ENCODE data around the gene C15orf62.
A peak's percentile ranks its signal among the peaks of the same experiment; 100 is the strongest.

C15orf62 gene

DNA sequence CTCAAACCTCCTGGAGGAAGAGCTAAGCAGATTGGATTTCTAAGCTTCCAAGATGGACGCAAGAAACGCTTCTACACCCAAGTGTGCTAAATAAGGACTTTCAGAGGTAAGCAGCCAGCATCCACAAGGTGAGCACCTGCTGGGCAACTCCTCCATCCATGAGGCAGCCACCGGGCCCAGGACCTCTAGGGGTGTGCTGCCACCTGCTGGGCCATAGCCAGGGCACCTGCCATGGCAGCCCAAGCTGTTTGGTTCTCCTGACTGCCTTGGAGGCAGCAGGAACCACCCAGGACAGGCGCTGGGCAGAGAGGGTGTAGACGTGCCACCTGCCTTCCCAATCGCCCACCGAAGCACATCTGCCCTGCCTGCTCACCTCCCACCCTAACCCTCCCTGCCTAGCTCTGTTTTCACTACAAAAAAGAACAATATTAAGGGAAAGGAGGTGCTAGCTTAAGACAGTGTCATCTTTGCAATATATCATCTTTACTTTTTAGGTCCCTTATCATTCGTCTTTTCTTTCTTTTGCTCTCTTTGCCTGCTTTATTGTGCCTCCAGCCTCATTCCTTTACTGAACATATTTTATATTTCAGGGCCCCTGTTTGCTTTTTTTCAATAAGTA, 12.9 kb downstream of the C15orf62 start:
- Histone ChIP-seq H3K4me2 (ENCODE audit: low read length) (no peak overlapping the region), H2AFZ (ENCODE audit: low read depth, low read length) (no peak overlapping the region), H3K9me3 (ENCODE audit: insufficient read depth, low read length) (no peaks in the 10 kb centered on the region), H3K27ac (ENCODE audit: low read length) (no peak overlapping the region), H3K79me2 (ENCODE audit: low read length) (no peaks in the 10 kb centered on the region), H4K20me1 (ENCODE audit: insufficient read depth, low read length) (no peaks in the 10 kb centered on the region), H3K36me3 (replicated peaks; ENCODE audit: low read depth, low read length) (peaks cover 5% of the 10 kb centered on the region), H3K27me3 (ENCODE audit: low read depth, low read length) (no peaks in the 10 kb centered on the region), H3K9ac (ENCODE audit: low read length) (no peak overlapping the region), H3K4me1 (ENCODE audit: low read length) (no peaks in the 10 kb centered on the region), H3K4me3 (ENCODE audit: low read length) (no peak overlapping the region)
- TF ChIP-seq EZH2phosphoT487 (IDR thresholded peaks at IDR 0.05; ENCODE audit: low read depth): no peak
- TF ChIP-seq, protein P1, sequence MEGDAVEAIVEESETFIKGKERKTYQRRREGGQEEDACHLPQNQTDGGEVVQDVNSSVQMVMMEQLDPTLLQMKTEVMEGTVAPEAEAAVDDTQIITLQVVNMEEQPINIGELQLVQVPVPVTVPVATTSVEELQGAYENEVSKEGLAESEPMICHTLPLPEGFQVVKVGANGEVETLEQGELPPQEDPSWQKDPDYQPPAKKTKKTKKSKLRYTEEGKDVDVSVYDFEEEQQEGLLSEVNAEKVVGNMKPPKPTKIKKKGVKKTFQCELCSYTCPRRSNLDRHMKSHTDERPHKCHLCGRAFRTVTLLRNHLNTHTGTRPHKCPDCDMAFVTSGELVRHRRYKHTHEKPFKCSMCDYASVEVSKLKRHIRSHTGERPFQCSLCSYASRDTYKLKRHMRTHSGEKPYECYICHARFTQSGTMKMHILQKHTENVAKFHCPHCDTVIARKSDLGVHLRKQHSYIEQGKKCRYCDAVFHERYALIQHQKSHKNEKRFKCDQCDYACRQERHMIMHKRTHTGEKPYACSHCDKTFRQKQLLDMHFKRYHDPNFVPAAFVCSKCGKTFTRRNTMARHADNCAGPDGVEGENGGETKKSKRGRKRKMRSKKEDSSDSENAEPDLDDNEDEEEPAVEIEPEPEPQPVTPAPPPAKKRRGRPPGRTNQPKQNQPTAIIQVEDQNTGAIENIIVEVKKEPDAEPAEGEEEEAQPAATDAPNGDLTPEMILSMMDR (IDR thresholded peaks at IDR 0.05; ENCODE audit: low read depth, low read length): peak; percentile 85

DNA sequence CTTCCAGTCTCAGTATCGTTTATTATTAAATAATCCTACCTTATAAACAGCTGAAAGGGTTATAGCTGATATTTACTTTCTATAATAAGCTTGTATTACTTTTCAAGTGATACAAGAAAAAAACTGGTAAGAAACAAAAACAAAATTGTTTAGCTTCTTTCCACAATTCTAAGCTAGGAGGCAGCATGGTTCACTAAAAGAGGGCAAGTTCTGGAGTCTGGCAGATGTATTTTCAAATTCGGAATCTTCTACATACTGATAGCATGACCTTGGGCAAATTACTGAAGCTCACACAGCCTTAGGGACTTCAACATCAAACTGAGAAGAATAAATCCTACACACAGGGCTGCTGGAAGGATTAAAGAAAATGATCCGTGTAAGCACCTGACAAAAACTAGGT, 15.4 kb downstream of the C15orf62 start:
- no peak overlapping the region for H3K9ac ChIP-seq (ENCODE audit: low read length)
- no peak overlapping the region for H2AFZ ChIP-seq (ENCODE audit: low read depth, low read length)
- H3K79me2 ChIP-seq (ENCODE audit: low read length): no peaks in the 10 kb centered on the region
- H4K20me1 ChIP-seq (ENCODE audit: insufficient read depth, low read length): no peaks in the 10 kb centered on the region
- no peaks in the 10 kb centered on the region for H3K27me3 ChIP-seq (ENCODE audit: low read depth, low read length)
- no peak overlapping the region for H3K4me3 ChIP-seq (ENCODE audit: low read length)
- H3K4me1 ChIP-seq (ENCODE audit: low read length): no peaks in the 10 kb centered on the region
- H3K4me2 ChIP-seq (ENCODE audit: low read length): no peak overlapping the region
- no peak overlapping the region for H3K27ac ChIP-seq (ENCODE audit: low read length)
- no peaks in the 10 kb centered on the region for H3K9me3 ChIP-seq (ENCODE audit: insufficient read depth, low read length)
- no peak for TF ChIP-seq EZH2phosphoT487 (IDR thresholded peaks at IDR 0.05; ENCODE audit: low read depth)
- TF ChIP-seq, protein P1 (IDR thresholded peaks at IDR 0.05; ENCODE audit: low read depth, low read length): peak; percentile 4; the same call in 1 of the 2 replicates
- no peaks in the 10 kb centered on the region for H3K36me3 ChIP-seq (replicated peaks; ENCODE audit: low read depth, low read length)

DNA sequence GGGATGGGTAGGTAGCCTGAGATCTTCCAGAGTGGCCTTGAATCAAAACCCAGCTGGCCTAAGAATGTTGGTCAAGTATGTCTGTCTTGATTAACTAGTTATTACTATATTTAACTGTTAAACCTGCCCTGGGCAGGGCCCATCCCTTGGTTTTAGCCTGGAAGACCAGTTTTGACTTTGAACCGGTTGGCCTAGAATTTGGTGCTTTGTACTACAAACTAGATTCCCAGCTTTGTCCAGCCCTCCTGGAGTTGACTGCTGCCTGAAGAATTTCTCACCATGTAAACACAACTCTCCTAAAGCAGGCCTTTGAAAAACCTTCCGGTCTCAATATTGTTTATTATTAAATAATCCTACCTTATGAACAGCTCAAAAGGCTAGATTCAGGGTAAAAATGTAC, 16.0 kb downstream of the C15orf62 start:
- Histone ChIP-seq H3K27me3 (ENCODE audit: low read depth, low read length) (no peaks in the 10 kb centered on the region), H3K4me1 (ENCODE audit: low read length) (no peaks in the 10 kb centered on the region), H2AFZ (ENCODE audit: low read depth, low read length) (no peak overlapping the region), H3K79me2 (ENCODE audit: low read length) (no peaks in the 10 kb centered on the region), H3K9ac (ENCODE audit: low read length) (no peak overlapping the region), H3K4me2 (ENCODE audit: low read length) (no peak overlapping the region), H3K27ac (ENCODE audit: low read length) (no peak overlapping the region), H3K36me3 (replicated peaks; ENCODE audit: low read depth, low read length) (no peaks in the 10 kb centered on the region), H4K20me1 (ENCODE audit: insufficient read depth, low read length) (no peaks in the 10 kb centered on the region), H3K9me3 (ENCODE audit: insufficient read depth, low read length) (no peaks in the 10 kb centered on the region), H3K4me3 (ENCODE audit: low read length) (no peak overlapping the region)
- TF ChIP-seq, protein P1 (IDR thresholded peaks at IDR 0.05; ENCODE audit: low read depth, low read length): no peak
- TF ChIP-seq EZH2phosphoT487 (IDR thresholded peaks at IDR 0.05; ENCODE audit: low read depth): no peak

DNA sequence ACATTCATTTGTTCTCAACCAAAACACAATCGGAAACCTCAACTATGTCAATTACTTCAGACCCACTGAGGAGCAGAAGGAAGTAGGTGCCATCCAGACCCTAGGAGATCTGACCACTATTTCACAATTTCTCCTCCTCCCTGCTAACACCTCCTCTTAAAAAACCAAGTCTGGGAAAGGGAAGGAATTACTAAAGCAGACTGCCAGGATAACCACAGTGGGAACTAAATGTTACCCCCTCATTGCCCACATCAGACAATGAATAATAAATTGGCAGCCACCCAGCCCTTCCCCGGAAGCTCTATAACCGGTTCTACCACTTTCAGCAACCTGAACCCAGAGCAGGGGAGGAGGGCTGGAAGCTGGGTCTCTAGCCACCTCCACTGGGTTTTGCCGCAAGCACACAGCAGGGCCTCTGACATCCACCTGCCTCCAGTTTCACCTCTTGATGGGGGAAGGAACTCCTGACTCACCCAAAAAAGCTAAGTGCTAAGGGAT, 17.6 kb downstream of the C15orf62 start:
- Histone ChIP-seq H3K4me3 (ENCODE audit: low read length) (no peak overlapping the region), H3K4me2 (ENCODE audit: low read length) (no peak overlapping the region), H3K36me3 (replicated peaks; ENCODE audit: low read depth, low read length) (no peaks in the 10 kb centered on the region), H3K27ac (ENCODE audit: low read length) (no peak overlapping the region), H3K4me1 (ENCODE audit: low read length) (no peaks in the 10 kb centered on the region), H3K79me2 (ENCODE audit: low read length) (no peaks in the 10 kb centered on the region), H4K20me1 (ENCODE audit: insufficient read depth, low read length) (no peaks in the 10 kb centered on the region), H2AFZ (ENCODE audit: low read depth, low read length) (no peak overlapping the region), H3K9ac (ENCODE audit: low read length) (no peak overlapping the region), H3K27me3 (ENCODE audit: low read depth, low read length) (no peaks in the 10 kb centered on the region), H3K9me3 (ENCODE audit: insufficient read depth, low read length) (no peaks in the 10 kb centered on the region)
- TF ChIP-seq EZH2phosphoT487 (IDR thresholded peaks at IDR 0.05; ENCODE audit: low read depth): no peak
- TF ChIP-seq, protein P1 (IDR thresholded peaks at IDR 0.05; ENCODE audit: low read depth, low read length): no peak
